Activated CD4-positive, alpha-beta T cell treated with anti-CD3 and anti-CD28 coated beads, Interleukin-2, amount 50 U/mL, for 48 hours (primary cell): ENCODE measurements around the gene CEP78.
"Not testable (repeated sequence)": the region's sequence is repeated elsewhere in the genome, so short reads cannot be mapped to it uniquely, and the experiment has no call there.

ENCODE experiments used
- DNase-seq, 2 experiments: peaks; one replicate each; pipeline ENCODE4 v3.0.0-alpha.2; 2020

Gene CEP78

GRCh38 chr9:78235762-78236550 lies at the start of gene CEP78:
CEP78 (plus strand) TSS chr9:78236075; CDS start chr9:78236351, 276 bp downstream.
- DNase-seq: peak; percentile 90 to 92

- no peak for DNase-seq
Measured at GRCh38 chr9:78187763-78188484, 48.0 kb upstream of the CEP78 start.

GRCh38 chr9:78188594-78188993 lies 47.3 kb upstream of the CEP78 start:
- no peak for DNase-seq

- no peak for DNase-seq
Measured at GRCh38 chr9:78189001-78189400, 46.9 kb upstream of the CEP78 start.

- no peak for DNase-seq
Measured at GRCh38 chr9:78189461-78189860, 46.4 kb upstream of the CEP78 start.

GRCh38 chr9:78191931-78192330 lies 43.9 kb upstream of the CEP78 start:
- DNase-seq: no peak

- DNase-seq: no peak
Measured at GRCh38 chr9:78196258-78196657, 39.6 kb upstream of the CEP78 start.

GRCh38 chr9:78201158-78201777 lies 34.6 kb upstream of the CEP78 start:
- DNase-seq: peak; percentile 57 to 71

GRCh38 chr9:78207319-78207718 lies 28.6 kb upstream of the CEP78 start:
- DNase-seq: no peak

- DNase-seq: no peak
Measured at GRCh38 chr9:78207901-78208300, 28.0 kb upstream of the CEP78 start.

- no peak for DNase-seq
Measured at GRCh38 chr9:78209127-78209526, 26.7 kb upstream of the CEP78 start.

- DNase-seq: no peak
Measured at GRCh38 chr9:78210841-78211301, 25.0 kb upstream of the CEP78 start.

- DNase-seq: no peak
Measured at GRCh38 chr9:78212868-78213267, 23.0 kb upstream of the CEP78 start.

GRCh38 chr9:78213712-78214111 lies 22.2 kb upstream of the CEP78 start:
- no peak for DNase-seq

GRCh38 chr9:78214492-78214891 lies 21.4 kb upstream of the CEP78 start:
- DNase-seq: no peak

GRCh38 chr9:78215706-78216105 lies 20.2 kb upstream of the CEP78 start:
- DNase-seq: no peak

- DNase-seq: no peak
Measured at GRCh38 chr9:78218890-78219289, 17.0 kb upstream of the CEP78 start.

- DNase-seq: no peak
Measured at GRCh38 chr9:78221425-78221824, 14.4 kb upstream of the CEP78 start.

- DNase-seq: not testable (repeated sequence)
Measured at GRCh38 chr9:78221841-78222240, 14.0 kb upstream of the CEP78 start.

- DNase-seq: no peak
Measured at GRCh38 chr9:78230761-78231160, 5.1 kb upstream of the CEP78 start.

- DNase-seq: not testable (repeated sequence)
Measured at GRCh38 chr9:78232471-78232870, 3.4 kb upstream of the CEP78 start.

- no peak for DNase-seq
Measured at GRCh38 chr9:78234810-78235209, 1.1 kb upstream of the CEP78 start.

- no peak for DNase-seq
Measured at GRCh38 chr9:78235256-78235761, 566 bp upstream of the CEP78 start.

GRCh38 chr9:78236551-78236910 lies 656 bp downstream of the CEP78 start:
- DNase-seq: peak in 1 of 2 experiments; percentile 8
